Tibial nerve (tissue), 4 donors: ENCODE data around the gene CHMP5. TPM values are rescaled to one million over a fixed set of nuclear protein-coding genes. Genes with fewer than 3 reads are reported as not detected.
A peak's percentile ranks its signal among the peaks of the same experiment; 100 is the strongest.

Source experiments
- DNase-seq, 2 donors: peaks; one replicate each; pipeline ENCODE4 v3.0.0-alpha.2; 2019; ENCODE audit warnings: low spot score in 2 of 2
- H3K27ac ChIP-seq, 4 donors: fragments of 200-600 bp; sonication (generic) in 3 of 4; one replicate each; pipeline ENCODE4 v1.5.1; 2017 to 2019; ENCODE audit warnings: mild to moderate bottlenecking in 1 of 4
- H3K27me3 ChIP-seq, 2 donors: fragments of 200-600 bp; sonication (generic) in 1 of 2; one replicate each; pipeline versions ENCODE4 v1.5.1 to v1.6.0; 2017 to 2019
- H3K36me3 ChIP-seq, 3 donors: fragments of 200-600 bp; sonication (generic); one replicate each; pipeline ENCODE4 v1.5.1; 2018 to 2019
- H3K4me1 ChIP-seq, 4 donors: fragments of 200-600 bp; sonication (generic) in 3 of 4; one replicate each; pipeline ENCODE4 v1.5.1; 2017 to 2019
- H3K4me3 ChIP-seq, 4 donors: fragments of 200-600 bp; sonication (generic) in 3 of 4; one replicate each; pipeline ENCODE4 v1.5.1; 2017 to 2019; ENCODE audit warnings: mild to moderate bottlenecking in 1 of 4, moderate library complexity in 1 of 4
- H3K9me3 ChIP-seq, 4 donors: fragments of 200-600 bp; sonication (generic) in 3 of 4; one replicate each; pipeline ENCODE4 v1.5.1; 2017 to 2019
- CTCF ChIP-seq, 5 experiments: fragments of 200-600 bp in 3 of 5; fragments of 450-650 bp in 2 of 5; sonication (generic) in 3 of 5; IDR thresholded peaks; one replicate each; pipeline ENCODE4 v1.5.1; 2016 to 2019; ENCODE audit warnings: antibody characterized with exemption in 5 of 5, mild to moderate bottlenecking in 3 of 5, moderate library complexity in 2 of 5
- EP300 ChIP-seq, 2 donors: sonication (generic); formaldehyde crosslinking; IDR thresholded peaks; one replicate each; pipeline ENCODE4 v1.6.1; 2017; ENCODE audit warnings: antibody characterized with exemption in 2 of 2, mild to moderate bottlenecking in 1 of 2
- POLR2A ChIP-seq, 2 donors: fragments of 450-650 bp; IDR thresholded peaks; one replicate each; pipeline ENCODE4 v1.6.1; 2017; ENCODE audit warnings: antibody characterized with exemption in 2 of 2, mild to moderate bottlenecking in 2 of 2, moderate library complexity in 2 of 2
- WGBS, 2 donors: methylation state at CpG; one replicate each; pipeline ENCODE4 v1.1.5; 2018; 5-methylcytosine and 5-hydroxymethylcytosine counted together
- total RNA-seq, 4 donors: library from RNA; depleted of rRNA; stranded (reverse); fragments of >200 nt; gene quantifications; one replicate each; pipeline ENCODE4 v1.1.0, GENCODE V29; 2016

The CHMP5 gene
- total RNA-seq, 4 donors from 2014 or later = 56.1 to 67.4 (median 59.3) TPM

- Histone ChIP-seq H3K4me3 (no peak overlapping the region), H3K9me3 (no peaks in the 10 kb centered on the region), H3K36me3 (peaks cover 4 to 99% (median 35%) of the 10 kb centered on the region in 3 donors), H3K27ac (no peak overlapping the region), H3K27me3 (no peaks in the 10 kb centered on the region), H3K4me1 (peaks cover 0 to under 1% (median 0%) of the 10 kb centered on the region in 4 donors)
- DNase-seq = no peak
- 92 to 95% methylated on average over 4 of the region's 4 CpGs for WGBS, 2 donors
- TF ChIP-seq POLR2A (IDR thresholded peaks at IDR 0.05) (no peak), EP300 (IDR thresholded peaks at IDR 0.05) (no peak), CTCF (IDR thresholded peaks at IDR 0.05) (no peak)
Observed at GRCh38 chr9:33257276-33257675, 7.6 kb upstream of the CHMP5 start.

- TF ChIP-seq POLR2A (IDR thresholded peaks at IDR 0.05) = no peak
- no peak for TF ChIP-seq EP300 (IDR thresholded peaks at IDR 0.05)
- TF ChIP-seq CTCF (IDR thresholded peaks at IDR 0.05) = no peak
- no peaks in the 10 kb centered on the region for H3K27me3 ChIP-seq
- no peak overlapping the region for H3K4me3 ChIP-seq
- H3K27ac ChIP-seq = no peak overlapping the region
- no peak for DNase-seq
- H3K9me3 ChIP-seq = no peaks in the 10 kb centered on the region
- H3K36me3 ChIP-seq = peaks cover 4 to 73% (median 25%) of the 10 kb centered on the region in 3 donors
- WGBS, 2 donors = 76 to 91% methylated on average over 1 of the region's 1 CpG
- H3K4me1 ChIP-seq = peaks cover 0 to 16% (median 9%) of the 10 kb centered on the region in 4 donors
Observed at GRCh38 chr9:33260372-33260771, 4.5 kb upstream of the CHMP5 start.

- H3K27ac ChIP-seq = peak overlapping the region; percentile 82 to 98 (median 96)
Observed at GRCh38 chr9:33263131-33264002, 1.5 kb upstream of the CHMP5 start.

GRCh38 chr9:33264003-33264472 lies 811 bp upstream of the CHMP5 start:
- peaks cover 0 to 40% (median 19%) of the 10 kb centered on the region in 4 donors for H3K4me1 ChIP-seq
- 0 to 1% methylated on average over 31 to 37 of the region's 37 CpGs for WGBS, 2 donors
- H3K27ac ChIP-seq = peak overlapping the region; percentile 82 to 98 (median 96)
- peak in 1 of 2 donors; percentile 36 for DNase-seq
- no peaks in the 10 kb centered on the region for H3K9me3 ChIP-seq
- peak overlapping the region; percentile 81 to 99 (median 97) for H3K4me3 ChIP-seq
- TF ChIP-seq POLR2A (IDR thresholded peaks at IDR 0.05) = no peak
- TF ChIP-seq EP300 (IDR thresholded peaks at IDR 0.05) = peak in 1 of 2 donors; percentile 12
- TF ChIP-seq CTCF (IDR thresholded peaks at IDR 0.05) = no peak
- no peaks in the 10 kb centered on the region for H3K27me3 ChIP-seq
- peaks cover 0 to 64% (median 5%) of the 10 kb centered on the region in 3 donors for H3K36me3 ChIP-seq

More at GRCh38 chr9:33263131-33264002, 1.5 kb upstream of the CHMP5 start:
- TF ChIP-seq POLR2A (IDR thresholded peaks at IDR 0.05) = no peak
- no peak for TF ChIP-seq EP300 (IDR thresholded peaks at IDR 0.05)
- H3K4me3 ChIP-seq = peak overlapping the region; percentile 81 to 99 (median 97)
- H3K9me3 ChIP-seq = no peaks in the 10 kb centered on the region
- DNase-seq = no peak
- H3K4me1 ChIP-seq = peaks cover 0 to 40% (median 19%) of the 10 kb centered on the region in 4 donors
- 5 to 8% methylated on average over 20 to 25 of the region's 25 CpGs for WGBS, 2 donors
- peaks cover 0 to 65% (median 6%) of the 10 kb centered on the region in 3 donors for H3K36me3 ChIP-seq
- H3K27me3 ChIP-seq = no peaks in the 10 kb centered on the region

- no peak for TF ChIP-seq CTCF (IDR thresholded peaks at IDR 0.05)
- no peak for TF ChIP-seq EP300 (IDR thresholded peaks at IDR 0.05)
- no peak for TF ChIP-seq POLR2A (IDR thresholded peaks at IDR 0.05)
- WGBS, 2 donors = 22 to 23% methylated on average over 13 of the region's 13 CpGs
- Histone ChIP-seq H3K36me3 (peaks cover 0 to 64% (median under 1%) of the 10 kb centered on the region in 3 donors), H3K27ac (peak overlapping the region; percentile 55 to 98 (median 89)), H3K4me1 (peaks cover 0 to 40% (median 19%) of the 10 kb centered on the region in 4 donors), H3K4me3 (peak overlapping the region; percentile 49 to 99 (median 90)), H3K27me3 (no peaks in the 10 kb centered on the region), H3K9me3 (no peaks in the 10 kb centered on the region)
- DNase-seq = no peak
Observed at GRCh38 chr9:33265211-33265865, 489 bp downstream of the CHMP5 start.
